ENCODE measurements around the gene STMN1.

STMN1 gene

DNA sequence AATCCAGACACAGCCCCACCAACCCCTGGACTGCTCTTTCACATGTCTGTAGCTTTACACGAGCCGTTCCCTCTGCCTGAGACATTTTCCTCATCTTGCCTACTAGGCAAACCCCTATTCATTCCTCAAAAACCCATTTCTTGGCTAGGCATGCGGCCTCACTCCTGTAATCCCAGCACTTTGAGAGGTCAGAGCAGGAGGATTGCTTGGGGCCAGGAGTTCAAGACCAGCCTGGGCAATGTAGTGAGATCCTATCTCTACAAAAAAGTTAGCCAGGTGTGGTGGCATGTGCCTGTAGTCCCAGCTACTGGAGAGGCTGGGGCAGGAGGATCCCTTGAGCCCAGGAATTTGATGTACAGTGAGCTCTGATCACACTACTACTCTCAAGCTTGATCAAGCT lies 41.8 kb downstream of the STMN1 start:
- H3K27ac ChIP-seq = no peak overlapping the region
- TF ChIP-seq, protein P1, sequence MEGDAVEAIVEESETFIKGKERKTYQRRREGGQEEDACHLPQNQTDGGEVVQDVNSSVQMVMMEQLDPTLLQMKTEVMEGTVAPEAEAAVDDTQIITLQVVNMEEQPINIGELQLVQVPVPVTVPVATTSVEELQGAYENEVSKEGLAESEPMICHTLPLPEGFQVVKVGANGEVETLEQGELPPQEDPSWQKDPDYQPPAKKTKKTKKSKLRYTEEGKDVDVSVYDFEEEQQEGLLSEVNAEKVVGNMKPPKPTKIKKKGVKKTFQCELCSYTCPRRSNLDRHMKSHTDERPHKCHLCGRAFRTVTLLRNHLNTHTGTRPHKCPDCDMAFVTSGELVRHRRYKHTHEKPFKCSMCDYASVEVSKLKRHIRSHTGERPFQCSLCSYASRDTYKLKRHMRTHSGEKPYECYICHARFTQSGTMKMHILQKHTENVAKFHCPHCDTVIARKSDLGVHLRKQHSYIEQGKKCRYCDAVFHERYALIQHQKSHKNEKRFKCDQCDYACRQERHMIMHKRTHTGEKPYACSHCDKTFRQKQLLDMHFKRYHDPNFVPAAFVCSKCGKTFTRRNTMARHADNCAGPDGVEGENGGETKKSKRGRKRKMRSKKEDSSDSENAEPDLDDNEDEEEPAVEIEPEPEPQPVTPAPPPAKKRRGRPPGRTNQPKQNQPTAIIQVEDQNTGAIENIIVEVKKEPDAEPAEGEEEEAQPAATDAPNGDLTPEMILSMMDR (conservative IDR thresholded peaks at IDR 0.05) = no peak

DNA sequence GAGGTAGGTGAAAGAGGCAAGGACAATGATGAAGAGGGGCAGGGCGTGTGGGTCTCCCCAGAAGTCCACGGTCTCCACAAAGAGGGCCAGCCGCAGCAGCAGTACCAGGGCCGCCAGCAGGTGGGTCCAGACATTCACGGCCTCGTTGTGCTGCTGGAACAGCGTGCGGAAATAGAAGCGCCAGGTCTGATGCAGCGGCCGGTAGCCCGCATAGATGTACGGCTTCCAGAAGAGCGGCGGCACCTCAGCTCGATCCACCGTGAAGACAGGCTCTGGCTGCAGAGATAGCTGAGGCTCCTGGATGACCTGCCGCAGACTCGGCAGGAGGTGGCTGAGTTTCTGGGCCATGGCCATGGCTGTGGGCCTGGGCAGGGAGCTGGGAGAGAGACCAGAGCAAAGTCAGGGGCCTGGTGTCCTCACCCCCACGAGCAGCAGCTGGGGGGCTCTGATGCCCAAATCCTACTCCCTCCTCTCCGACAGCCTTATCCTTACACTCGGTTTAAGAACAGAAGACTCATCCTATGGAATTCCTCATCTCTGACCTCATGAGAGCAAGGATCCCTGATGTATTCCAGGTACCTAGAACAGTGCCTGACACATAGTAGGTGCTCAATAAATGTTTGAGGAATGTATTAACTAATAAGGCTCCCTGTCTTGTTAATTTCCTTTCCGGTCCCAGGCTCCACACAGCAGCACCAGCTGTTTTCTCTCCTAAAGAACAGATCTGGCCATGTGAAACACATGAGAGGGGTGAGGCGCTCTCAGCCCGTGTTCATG lies 42.5 kb downstream of the STMN1 start:
- TF ChIP-seq, protein P1 (conservative IDR thresholded peaks at IDR 0.05) = no peak
- H3K27ac ChIP-seq = no peak overlapping the region

DNA sequence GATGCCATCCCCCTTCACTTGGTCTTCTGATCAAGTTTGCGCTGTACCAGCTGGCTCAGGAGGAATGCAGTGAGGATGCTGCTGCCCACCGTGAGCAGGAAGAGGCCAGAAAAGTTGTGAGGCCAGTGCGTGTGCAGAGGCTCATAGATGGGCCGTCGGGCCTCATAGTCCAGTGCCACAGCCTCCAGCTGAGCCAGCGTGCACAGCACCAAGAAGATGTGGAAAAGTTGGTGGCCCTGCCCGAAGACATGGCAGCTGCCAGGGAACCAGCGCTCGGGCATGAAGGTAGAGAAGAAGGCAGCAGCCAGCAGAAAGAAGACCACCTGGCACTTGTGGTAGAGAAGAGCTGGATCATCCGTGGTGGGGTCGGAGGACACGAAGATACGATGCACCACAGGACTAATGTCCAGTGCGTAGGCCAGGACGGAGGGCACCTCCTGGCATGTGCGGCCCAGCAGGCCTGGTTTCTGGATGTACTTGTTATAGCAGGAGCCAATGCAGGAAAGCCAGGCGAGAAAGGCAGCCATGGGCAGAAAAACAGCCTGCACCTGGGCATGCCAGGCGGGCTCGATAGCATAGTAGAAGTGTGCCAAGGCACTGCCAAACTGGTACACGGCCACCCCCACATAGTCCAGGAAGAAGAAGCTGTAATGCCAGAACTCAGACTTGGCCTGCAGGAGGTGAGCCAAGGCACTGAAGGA lies 43.3 kb downstream of the STMN1 start:
- H3K27ac ChIP-seq = no peak overlapping the region
- TF ChIP-seq, protein P1 (conservative IDR thresholded peaks at IDR 0.05) = no peak

DNA sequence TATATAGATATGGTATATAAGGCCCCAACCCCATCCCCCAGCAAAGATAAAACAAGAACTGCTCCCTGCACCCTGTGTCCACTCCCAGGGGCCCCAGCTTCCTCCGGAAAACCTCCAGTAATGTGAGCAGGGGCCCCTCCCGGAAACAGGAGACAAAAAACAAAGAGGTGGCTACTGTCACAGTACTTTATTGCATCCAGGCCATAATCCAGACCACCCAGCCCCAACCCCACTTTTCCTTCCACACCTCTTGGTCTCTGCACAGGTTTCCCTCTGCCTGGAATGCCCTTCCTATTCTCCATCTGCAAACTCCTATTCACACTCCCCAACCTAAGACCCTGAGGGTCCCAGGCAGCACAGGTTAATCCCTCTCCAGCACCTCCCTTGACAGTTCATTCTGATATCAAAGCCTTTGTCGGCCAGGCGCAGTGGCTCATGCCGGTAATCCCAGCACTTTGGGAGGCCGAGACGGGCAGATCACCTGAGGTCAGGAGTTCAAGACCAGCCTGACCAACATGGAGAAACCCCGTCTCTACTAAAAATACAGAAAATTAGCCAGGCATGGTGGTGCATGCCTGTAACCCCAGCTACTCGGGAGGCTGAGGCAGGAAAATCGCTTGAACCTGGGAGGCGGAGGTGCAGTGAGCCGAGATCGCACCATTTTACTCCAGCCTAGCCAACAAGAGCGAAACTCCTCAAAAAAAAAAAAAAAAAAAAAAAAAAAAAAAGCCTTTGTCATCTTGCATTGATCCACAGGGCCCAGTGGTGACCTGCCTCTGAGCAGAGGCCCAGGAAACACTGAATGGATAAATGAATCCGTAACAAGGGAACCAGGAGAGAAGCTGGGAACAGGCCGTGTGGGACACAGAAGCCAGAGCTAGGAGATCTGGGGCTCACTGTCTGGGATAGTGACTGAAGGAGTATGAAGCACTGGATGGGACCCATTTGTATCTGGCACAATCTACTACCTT lies 44.6 kb downstream of the STMN1 start:
- no peak overlapping the region for H3K27ac ChIP-seq
- TF ChIP-seq, protein P1 (conservative IDR thresholded peaks at IDR 0.05) = no peak

DNA sequence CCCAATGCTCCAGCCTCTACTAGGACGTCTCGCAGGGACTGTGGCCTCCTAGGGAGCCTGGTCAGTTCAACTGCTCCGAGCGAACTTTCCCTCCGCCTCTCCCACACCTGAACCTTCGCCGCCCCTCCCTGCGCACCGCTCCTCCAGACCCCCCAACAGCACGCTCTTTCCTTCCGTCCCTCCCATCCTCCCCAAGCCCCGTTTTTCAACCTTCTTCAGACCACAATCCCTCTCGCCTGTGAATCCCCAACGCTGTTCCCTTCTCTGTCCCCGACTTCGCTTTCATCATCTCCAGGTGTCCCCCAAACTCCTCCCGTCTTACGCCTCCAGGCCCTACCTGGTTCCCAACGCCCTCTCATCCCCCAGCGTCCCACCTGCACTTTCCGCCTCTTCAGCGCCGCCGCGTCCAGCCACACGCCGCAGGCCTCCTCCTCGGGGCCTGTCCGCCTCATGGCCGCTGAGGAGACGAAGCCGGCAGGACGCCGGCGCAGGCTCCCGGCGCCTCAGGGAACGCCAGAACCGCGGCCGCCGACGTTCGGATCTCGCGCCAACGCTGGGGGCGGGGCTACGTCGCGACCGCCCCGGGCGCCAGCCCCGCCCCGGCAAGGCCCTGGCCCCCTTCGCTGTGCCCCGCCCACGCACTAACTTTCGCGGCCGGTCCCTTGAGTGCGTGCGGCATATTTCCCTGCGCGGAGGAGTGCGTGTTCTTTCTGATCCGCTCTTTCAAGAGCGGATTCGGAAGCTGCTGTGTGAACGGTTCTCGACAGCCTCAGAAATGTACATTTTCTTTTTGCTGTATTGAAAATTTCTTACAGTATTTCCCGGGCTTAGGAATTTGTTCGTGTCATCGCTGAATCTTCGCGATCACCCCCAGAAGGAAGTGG lies 47.1 kb downstream of the STMN1 start, which contains the start of gene AUNIP:
Gene AUNIP, minus strand, starts transcription at position 552 of the 884 bp plus-strand sequence. Its CDS starts 100 bp downstream, at position 452.
- TF ChIP-seq, protein P1 (conservative IDR thresholded peaks at IDR 0.05) = no peak
- peak within 1 kb of the TSS; percentile 75 for H3K27ac ChIP-seq

DNA sequence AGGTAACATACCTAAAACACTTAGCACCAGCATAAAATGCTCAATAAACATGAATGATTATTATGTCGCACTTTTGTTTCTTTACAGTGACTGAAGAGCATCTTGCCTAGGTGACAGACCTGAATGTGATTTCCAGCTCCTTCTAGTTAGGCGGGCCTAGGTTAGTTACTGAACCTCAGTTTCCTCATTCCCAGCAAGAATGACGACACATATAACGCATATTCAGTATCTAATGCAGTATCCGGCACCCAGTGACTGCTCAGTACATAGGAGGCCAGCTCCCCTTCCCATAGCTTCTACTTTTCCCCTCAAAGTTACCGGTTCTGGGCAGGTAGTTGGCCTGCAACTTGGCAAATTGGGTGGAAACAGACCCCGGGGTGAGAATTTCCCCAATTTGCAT lies 47.7 kb downstream of the STMN1 start:
- H3K27ac ChIP-seq = peak overlapping the region; percentile 75

More for the DNA sequence above, 47.7 kb downstream of the STMN1 start:
- TF ChIP-seq, protein P1 (conservative IDR thresholded peaks at IDR 0.05) = no peak
